ENCODE data around the gene GIMAP6. TPM values are rescaled to one million over a fixed set of nuclear protein-coding genes. Genes with fewer than 3 reads are reported as not detected.

The GIMAP6 gene
- total RNA-seq, 1 donor from 2014 or later: 37.6 TPM

GRCh38 chr7:150631084-150631826 lies 930 bp downstream of the GIMAP6 start:
- no peak for TF ChIP-seq CTCF (IDR thresholded peaks at IDR 0.05)
- H3K27me3 ChIP-seq: no peaks in the 10 kb centered on the region
- no peaks in the 10 kb centered on the region for H3K9me3 ChIP-seq
- H3K36me3 ChIP-seq: peaks cover 0 to 4% of the 10 kb centered on the region in 2 donors
- H3K4me3 ChIP-seq: peak overlapping the region; percentile 33 to 50
- intact Hi-C loops (cut with DNase I): no loop called here
- no peaks in the 10 kb centered on the region for H3K4me1 ChIP-seq
- peak overlapping the region in 1 of 2 donors; percentile 67 for H3K27ac ChIP-seq
- no peak for DNase-seq (ENCODE audit: low spot score in 2 of 2)

- Histone ChIP-seq H3K36me3 (peaks cover 0 to 4% of the 10 kb centered on the region in 2 donors), H3K9me3 (no peaks in the 10 kb centered on the region), H3K4me3 (no peak overlapping the region), H3K27me3 (no peaks in the 10 kb centered on the region), H3K4me1 (no peaks in the 10 kb centered on the region), H3K27ac (no peak overlapping the region)
- TF ChIP-seq CTCF (IDR thresholded peaks at IDR 0.05): no peak
- intact Hi-C loops (cut with DNase I): no loop called here
- DNase-seq (ENCODE audit: low spot score in 2 of 2): no peak
Observed at GRCh38 chr7:150629347-150629746, 2.8 kb downstream of the GIMAP6 start.

- Histone ChIP-seq H3K27ac (no peak overlapping the region), H3K36me3 (peaks cover 0 to 4% of the 10 kb centered on the region in 2 donors), H3K27me3 (no peaks in the 10 kb centered on the region), H3K4me3 (no peak overlapping the region), H3K4me1 (no peaks in the 10 kb centered on the region), H3K9me3 (no peaks in the 10 kb centered on the region)
- TF ChIP-seq CTCF (IDR thresholded peaks at IDR 0.05): no peak
- DNase-seq (ENCODE audit: low spot score in 2 of 2): no peak
- intact Hi-C loops (cut with DNase I): no loop called here
Observed at GRCh38 chr7:150627959-150628358, 4.2 kb downstream of the GIMAP6 start.

GRCh38 chr7:150626696-150627095 lies 5.5 kb downstream of the GIMAP6 start:
- intact Hi-C loops (cut with DNase I): no loop called here
- no peak for DNase-seq (ENCODE audit: low spot score in 2 of 2)
- Histone ChIP-seq H3K4me1 (no peaks in the 10 kb centered on the region), H3K4me3 (no peak overlapping the region), H3K9me3 (no peaks in the 10 kb centered on the region), H3K27ac (no peak overlapping the region), H3K36me3 (peaks cover 0 to 4% of the 10 kb centered on the region in 2 donors), H3K27me3 (no peaks in the 10 kb centered on the region)
- TF ChIP-seq CTCF (IDR thresholded peaks at IDR 0.05): no peak

GRCh38 chr7:150621376-150621775 lies 10.8 kb downstream of the GIMAP6 start:
- H3K27me3 ChIP-seq: no peaks in the 10 kb centered on the region
- H3K9me3 ChIP-seq: no peaks in the 10 kb centered on the region
- H3K36me3 ChIP-seq: no peaks in the 10 kb centered on the region
- H3K4me1 ChIP-seq: no peaks in the 10 kb centered on the region
- intact Hi-C loops (cut with DNase I): no loop called here
- no peak overlapping the region for H3K4me3 ChIP-seq
- H3K27ac ChIP-seq: no peak overlapping the region
- DNase-seq (ENCODE audit: low spot score in 2 of 2): no peak
- no peak for TF ChIP-seq CTCF (IDR thresholded peaks at IDR 0.05)
